Mucosa of stomach (tissue), 1 donor: ENCODE results near the gene PLCL2.
"Not testable (repeated sequence)": the region's sequence is repeated elsewhere in the genome, so short reads cannot be mapped to it uniquely, and the experiment has no call there.

Source experiments
- H3K27me3 ChIP-seq: one replicate; pipeline ENCODE4 v1.7.0; 2013; ENCODE audit warnings: mild to moderate bottlenecking, low read length; ENCODE audit not compliant: control insufficient read depth, insufficient read depth
- H3K36me3 ChIP-seq: one replicate; pipeline ENCODE4 v1.7.0; 2013; ENCODE audit warnings: low read length; ENCODE audit not compliant: control insufficient read depth, insufficient read depth
- H3K4me1 ChIP-seq: one replicate; pipeline ENCODE4 v1.7.0; 2013; ENCODE audit warnings: mild to moderate bottlenecking, low read length; ENCODE audit not compliant: control insufficient read depth, insufficient read depth
- H3K4me3 ChIP-seq: one replicate; pipeline ENCODE4 v1.7.0; 2013; ENCODE audit warnings: low read length
- H3K9ac ChIP-seq: one replicate; pipeline ENCODE4 v1.7.0; 2013; ENCODE audit warnings: mild to moderate bottlenecking, low read length, moderate library complexity
- H3K9me3 ChIP-seq: one replicate; pipeline ENCODE4 v1.7.0; 2013; ENCODE audit warnings: mild to moderate bottlenecking, low read length, moderate library complexity; ENCODE audit not compliant: control insufficient read depth
- donor health status: Pancreatic carcinoma.

The PLCL2 gene

GRCh38 chr3:17116007-17116600 is 231.3 kb downstream of the PLCL2 start:
- Histone ChIP-seq H3K36me3 (no peaks in the 10 kb centered on the region), H3K4me3 (no peak overlapping the region), H3K4me1 (no peaks in the 10 kb centered on the region), H3K9me3 (no peaks in the 10 kb centered on the region), H3K9ac (no peak overlapping the region), H3K27me3 (no peaks in the 10 kb centered on the region)

GRCh38 chr3:17118771-17119170 is 234.0 kb downstream of the PLCL2 start:
- Histone ChIP-seq H3K9ac (no peak overlapping the region), H3K4me1 (no peaks in the 10 kb centered on the region), H3K9me3 (no peaks in the 10 kb centered on the region), H3K4me3 (no peak overlapping the region), H3K36me3 (no peaks in the 10 kb centered on the region), H3K27me3 (no peaks in the 10 kb centered on the region)

- Histone ChIP-seq H3K27me3 (no peaks in the 10 kb centered on the region), H3K4me3 (no peak overlapping the region), H3K9ac (no peak overlapping the region), H3K9me3 (no peaks in the 10 kb centered on the region), H3K4me1 (no peaks in the 10 kb centered on the region), H3K36me3 (no peaks in the 10 kb centered on the region)
These were observed 234.7 kb downstream of the PLCL2 start for GRCh38 chr3:17119201-17120072.

GRCh38 chr3:17120115-17120514 is 235.4 kb downstream of the PLCL2 start:
- Histone ChIP-seq H3K4me3 (no peak overlapping the region), H3K36me3 (no peaks in the 10 kb centered on the region), H3K9ac (no peak overlapping the region), H3K4me1 (no peaks in the 10 kb centered on the region), H3K9me3 (no peaks in the 10 kb centered on the region), H3K27me3 (no peaks in the 10 kb centered on the region)

- Histone ChIP-seq H3K9me3 (no peaks in the 10 kb centered on the region), H3K9ac (no peak overlapping the region), H3K27me3 (no peaks in the 10 kb centered on the region), H3K4me1 (no peaks in the 10 kb centered on the region), H3K36me3 (no peaks in the 10 kb centered on the region), H3K4me3 (no peak overlapping the region)
These were observed 236.6 kb downstream of the PLCL2 start for GRCh38 chr3:17121336-17121735.

- Histone ChIP-seq H3K9ac (no peak overlapping the region), H3K4me3 (no peak overlapping the region), H3K4me1 (no peaks in the 10 kb centered on the region), H3K36me3 (no peaks in the 10 kb centered on the region), H3K27me3 (no peaks in the 10 kb centered on the region), H3K9me3 (no peaks in the 10 kb centered on the region)
These were observed 238.0 kb downstream of the PLCL2 start for GRCh38 chr3:17122758-17123157.

- H3K9me3 ChIP-seq = no peaks in the 10 kb centered on the region
- no peak overlapping the region for H3K4me3 ChIP-seq
- no peaks in the 10 kb centered on the region for H3K27me3 ChIP-seq
These were observed 241.1 kb downstream of the PLCL2 start for GRCh38 chr3:17125738-17126442.

GRCh38 chr3:17128671-17129070 is 243.9 kb downstream of the PLCL2 start:
- not testable (repeated sequence) for H3K27me3 ChIP-seq, H3K4me1 ChIP-seq, H3K4me3 ChIP-seq, H3K9ac ChIP-seq, H3K36me3 ChIP-seq, H3K9me3 ChIP-seq

More at GRCh38 chr3:17125738-17126442, 241.1 kb downstream of the PLCL2 start:
- Histone ChIP-seq H3K9ac (no peak overlapping the region), H3K4me1 (no peaks in the 10 kb centered on the region), H3K36me3 (no peaks in the 10 kb centered on the region)

GRCh38 chr3:17129556-17129955 is 244.8 kb downstream of the PLCL2 start:
- Histone ChIP-seq H3K9ac (no peak overlapping the region), H3K4me1 (no peaks in the 10 kb centered on the region), H3K9me3 (no peaks in the 10 kb centered on the region), H3K36me3 (no peaks in the 10 kb centered on the region), H3K27me3 (no peaks in the 10 kb centered on the region), H3K4me3 (no peak overlapping the region)

GRCh38 chr3:17130956-17131355 is 246.2 kb downstream of the PLCL2 start:
- H3K36me3 ChIP-seq = no peaks in the 10 kb centered on the region

GRCh38 chr3:17132286-17133115 is 247.7 kb downstream of the PLCL2 start:
- no peak overlapping the region for H3K4me3 ChIP-seq
- H3K9ac ChIP-seq = no peak overlapping the region
- no peaks in the 10 kb centered on the region for H3K4me1 ChIP-seq
- no peaks in the 10 kb centered on the region for H3K36me3 ChIP-seq
- no peaks in the 10 kb centered on the region for H3K9me3 ChIP-seq
- H3K27me3 ChIP-seq = no peaks in the 10 kb centered on the region

More at GRCh38 chr3:17130956-17131355, 246.2 kb downstream of the PLCL2 start:
- Histone ChIP-seq H3K9ac (no peak overlapping the region), H3K4me1 (no peaks in the 10 kb centered on the region), H3K4me3 (no peak overlapping the region), H3K27me3 (no peaks in the 10 kb centered on the region), H3K9me3 (no peaks in the 10 kb centered on the region)
